Measurements from ENCODE around the gene WNK4.

WNK4 gene

GRCh38 chr17:42782166-42783061 is 2.0 kb downstream of the WNK4 start:
- no peak overlapping the region for H3K4me3 ChIP-seq (ENCODE audit: low read length)
- DNase-seq (ENCODE audit: low read depth): no peak
- TF ChIP-seq CTCF (conservative IDR thresholded peaks at IDR 0.05; ENCODE audit: low read depth, low read length): no peak

- no peak overlapping the region for H3K4me3 ChIP-seq (ENCODE audit: low read length)
- TF ChIP-seq CTCF (conservative IDR thresholded peaks at IDR 0.05; ENCODE audit: low read depth, low read length): no peak
- no peak for DNase-seq (ENCODE audit: low read depth)
These were observed 2.8 kb downstream of the WNK4 start for GRCh38 chr17:42783062-42783790.

- no peak for DNase-seq (ENCODE audit: low read depth)
- no peak overlapping the region for H3K4me3 ChIP-seq (ENCODE audit: low read length)
- no peak for TF ChIP-seq CTCF (conservative IDR thresholded peaks at IDR 0.05; ENCODE audit: low read depth, low read length)
These were observed 3.4 kb downstream of the WNK4 start for GRCh38 chr17:42783791-42784138.

GRCh38 chr17:42784409-42784808 is 4.0 kb downstream of the WNK4 start:
- DNase-seq (ENCODE audit: low read depth): no peak
- H3K4me3 ChIP-seq (ENCODE audit: low read length): no peak overlapping the region
- no peak for TF ChIP-seq CTCF (conservative IDR thresholded peaks at IDR 0.05; ENCODE audit: low read depth, low read length)

GRCh38 chr17:42784811-42785592 is 4.6 kb downstream of the WNK4 start:
- no peak overlapping the region for H3K4me3 ChIP-seq (ENCODE audit: low read length)
- DNase-seq (ENCODE audit: low read depth): no peak
- no peak for TF ChIP-seq CTCF (conservative IDR thresholded peaks at IDR 0.05; ENCODE audit: low read depth, low read length)

GRCh38 chr17:42787266-42787665 is 6.9 kb downstream of the WNK4 start:
- no peak for TF ChIP-seq CTCF (conservative IDR thresholded peaks at IDR 0.05; ENCODE audit: low read depth, low read length)
- H3K4me3 ChIP-seq (ENCODE audit: low read length): no peak overlapping the region
- DNase-seq (ENCODE audit: low read depth): no peak
